C1 segment of cervical spinal cord (tissue), 14 donors: Measurements from ENCODE around the gene SCD5.

ENCODE experiments used
- DNase-seq, 14 donors: peaks; one replicate each; lab custom pipeline; 2025; lab: John Stamatoyannopoulos, UW

The SCD5 gene

DNA sequence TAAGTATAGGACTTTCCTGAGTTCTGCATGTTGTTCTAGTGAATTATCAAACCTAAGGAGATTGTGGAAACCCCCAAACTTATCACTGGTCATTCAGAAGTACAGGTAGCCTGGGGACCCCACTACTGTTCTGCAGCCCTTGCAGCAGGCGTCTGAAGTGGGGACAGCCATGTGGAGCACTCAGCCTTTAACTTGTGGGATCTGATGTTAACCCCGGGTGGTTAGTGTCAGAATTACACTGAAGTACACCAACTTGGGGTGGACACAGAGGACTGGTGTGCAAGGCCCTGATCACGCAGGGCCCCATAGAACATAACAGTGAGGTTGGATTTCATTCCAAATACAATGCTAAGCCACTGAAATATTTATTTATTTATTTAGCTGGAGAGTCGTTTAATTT lies 103.7 kb downstream of the SCD5 start:
- no peak for DNase-seq

GRCh38 chr4:82694046-82694445 lies 104.5 kb downstream of the SCD5 start:
- DNase-seq: no peak

DNA sequence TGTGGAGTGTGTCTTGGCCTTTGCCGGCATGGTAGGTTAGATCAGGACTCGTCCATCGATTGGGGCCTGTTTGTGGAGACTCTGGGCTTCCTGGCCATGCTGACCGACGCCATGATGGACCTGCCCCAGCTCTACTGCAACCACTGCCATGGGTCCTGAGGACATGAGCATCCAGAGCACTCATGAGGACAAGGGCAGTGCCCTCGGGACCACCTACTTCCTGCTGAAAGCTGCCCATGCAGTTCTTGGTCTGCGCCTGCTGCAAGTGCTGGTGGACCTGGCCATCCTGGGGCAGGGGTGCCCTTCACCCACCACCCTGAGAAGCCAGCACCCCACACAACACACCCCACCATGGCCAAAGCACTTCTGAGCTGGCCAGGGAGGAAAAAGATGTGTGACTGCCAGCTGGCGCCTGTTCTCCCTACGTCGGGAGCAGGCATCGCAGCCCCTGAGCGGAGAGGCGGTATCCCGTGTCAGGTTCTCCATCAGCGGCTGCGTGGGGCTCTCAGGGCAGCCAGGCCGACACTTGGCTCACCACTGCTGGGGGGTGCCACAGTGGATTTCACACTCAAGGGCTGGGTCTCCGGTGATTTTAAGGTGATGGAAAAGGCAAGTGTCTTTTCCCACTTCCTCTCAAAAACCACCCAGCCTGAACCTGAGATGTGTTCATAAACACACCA lies 106.4 kb downstream of the SCD5 start:
- no peak for DNase-seq

GRCh38 chr4:82691431-82691830 lies 107.2 kb downstream of the SCD5 start:
- no peak for DNase-seq

- no peak for DNase-seq
Measured at GRCh38 chr4:82688091-82688795, 110.4 kb downstream of the SCD5 start.

- DNase-seq: no peak
Measured at GRCh38 chr4:82687531-82687930, 111.1 kb downstream of the SCD5 start.

DNA sequence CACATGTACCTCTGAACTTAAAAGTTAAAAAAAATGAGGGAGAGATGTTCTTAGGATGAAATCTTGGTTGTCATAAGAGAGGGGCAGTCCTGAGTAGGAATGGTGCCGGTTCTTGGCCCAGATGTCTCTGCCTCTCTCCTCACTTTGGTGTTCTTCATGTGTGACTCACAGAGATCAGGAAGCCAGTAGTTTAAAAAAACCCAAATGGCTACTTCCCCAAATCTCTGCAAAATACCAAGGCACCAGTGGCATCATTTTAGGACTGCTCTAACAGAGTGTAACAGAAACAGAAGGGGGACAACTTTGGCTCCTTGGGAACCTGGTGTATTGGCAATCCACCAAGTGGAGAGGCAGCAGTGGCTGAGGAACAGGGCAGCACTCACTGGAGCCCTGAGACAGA lies 116.8 kb downstream of the SCD5 start:
- DNase-seq: peak in 3 of 14 donors; percentile 17 to 59 (median 18)

GRCh38 chr4:82680834-82681233 lies 117.8 kb downstream of the SCD5 start:
- DNase-seq: peak in 1 of 14 donors; percentile 11

DNA sequence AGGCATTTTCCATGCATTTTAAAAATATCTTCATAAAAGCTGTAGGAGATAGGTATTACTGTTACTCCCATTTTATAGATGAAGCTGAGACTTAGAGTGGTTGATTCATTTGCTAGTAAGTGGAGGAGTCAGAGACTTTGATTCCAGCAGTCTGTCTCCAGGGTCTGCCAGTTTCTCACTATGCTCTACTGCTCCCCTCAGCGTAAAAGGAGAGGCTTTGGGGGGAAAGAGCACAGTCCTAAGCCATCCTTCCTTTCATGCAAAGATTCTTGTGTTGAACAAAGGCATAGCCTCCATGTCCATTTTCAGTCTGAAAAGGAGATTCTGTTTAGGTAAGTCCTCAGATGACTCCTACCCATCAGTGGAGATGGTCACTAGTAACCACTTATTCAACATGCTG lies 119.1 kb downstream of the SCD5 start:
- DNase-seq: no peak

- no peak for DNase-seq
Measured at GRCh38 chr4:82678051-82678450, 120.5 kb downstream of the SCD5 start.

- DNase-seq: no peak
Measured at GRCh38 chr4:82677327-82677726, 121.3 kb downstream of the SCD5 start.

GRCh38 chr4:82667761-82668480 lies 130.7 kb downstream of the SCD5 start:
- DNase-seq: no peak

GRCh38 chr4:82666970-82667665 lies 131.5 kb downstream of the SCD5 start:
- DNase-seq: no peak

GRCh38 chr4:82661181-82661992 lies 137.2 kb downstream of the SCD5 start:
- DNase-seq: no peak

- no peak for DNase-seq
Measured at GRCh38 chr4:82652062-82652461, 146.5 kb downstream of the SCD5 start.

DNA sequence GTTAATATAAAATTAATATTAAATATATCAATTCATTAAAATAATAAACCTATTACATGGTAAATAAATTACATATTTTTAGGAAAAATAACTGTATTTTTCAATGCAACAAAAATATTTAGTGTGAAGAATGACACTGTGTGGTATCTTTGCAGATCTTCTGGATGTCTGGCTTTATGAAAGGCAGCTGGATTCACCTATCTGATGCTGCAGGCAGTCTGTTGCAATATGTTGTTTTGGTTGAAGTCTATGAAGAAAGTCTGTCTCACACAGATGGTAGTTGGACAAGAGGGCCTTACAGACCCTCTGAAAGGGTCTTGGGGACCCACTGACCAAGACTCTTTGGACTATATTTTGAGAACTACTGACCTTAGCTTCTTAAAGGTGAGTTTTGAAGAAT lies 147.7 kb downstream of the SCD5 start:
- no peak for DNase-seq

DNA sequence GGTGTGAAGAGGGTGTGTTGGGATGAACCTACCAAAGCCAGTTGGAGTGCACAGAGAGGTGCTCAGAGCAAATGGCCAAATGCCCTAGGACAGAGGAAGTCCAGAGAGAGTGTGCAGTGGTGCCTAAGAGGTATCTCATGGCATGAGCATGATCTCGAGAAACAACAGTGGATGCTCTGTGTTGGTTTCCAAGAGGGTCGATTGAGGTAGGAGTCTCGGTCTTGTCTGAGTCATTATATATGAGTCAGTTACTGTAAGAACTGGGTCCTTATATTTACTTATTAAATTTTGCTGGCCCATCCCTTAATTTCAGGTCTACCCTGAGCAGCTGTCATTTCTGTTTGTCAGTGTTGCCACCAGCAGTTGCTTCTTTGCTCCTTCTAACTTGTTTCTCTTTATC lies 150.2 kb downstream of the SCD5 start:
- no peak for DNase-seq

GRCh38 chr4:82645936-82646565 lies 152.5 kb downstream of the SCD5 start:
- DNase-seq: no peak

GRCh38 chr4:82644734-82645126 lies 153.9 kb downstream of the SCD5 start:
- no peak for DNase-seq

- DNase-seq: no peak
Measured at GRCh38 chr4:82643994-82644733, 154.4 kb downstream of the SCD5 start.
